OCI-LY1 (cell line): ENCODE results near the gene ARL8A.

ENCODE experiments used
- EZH2 ChIP-seq: fragments of 200-600 bp; sonication (generic), shearing (Covaris generic); IDR thresholded peaks from 2 replicates; pipeline ENCODE4 v1.8.0; 2017; ENCODE audit warnings: borderline replicate concordance, mixed run types, mild to moderate bottlenecking, antibody characterized with exemption, low read length, moderate library complexity, mixed read lengths
- TF ChIP-seq, protein P1 (sequence below): fragments of 200-600 bp; sonication (generic), shearing (Covaris generic); IDR thresholded peaks from 2 replicates; pipeline ENCODE4 v1.5.1; 2017; ENCODE audit warnings: mild to moderate bottlenecking, antibody characterized with exemption, low read length, moderate library complexity, mixed read lengths

DNA sequence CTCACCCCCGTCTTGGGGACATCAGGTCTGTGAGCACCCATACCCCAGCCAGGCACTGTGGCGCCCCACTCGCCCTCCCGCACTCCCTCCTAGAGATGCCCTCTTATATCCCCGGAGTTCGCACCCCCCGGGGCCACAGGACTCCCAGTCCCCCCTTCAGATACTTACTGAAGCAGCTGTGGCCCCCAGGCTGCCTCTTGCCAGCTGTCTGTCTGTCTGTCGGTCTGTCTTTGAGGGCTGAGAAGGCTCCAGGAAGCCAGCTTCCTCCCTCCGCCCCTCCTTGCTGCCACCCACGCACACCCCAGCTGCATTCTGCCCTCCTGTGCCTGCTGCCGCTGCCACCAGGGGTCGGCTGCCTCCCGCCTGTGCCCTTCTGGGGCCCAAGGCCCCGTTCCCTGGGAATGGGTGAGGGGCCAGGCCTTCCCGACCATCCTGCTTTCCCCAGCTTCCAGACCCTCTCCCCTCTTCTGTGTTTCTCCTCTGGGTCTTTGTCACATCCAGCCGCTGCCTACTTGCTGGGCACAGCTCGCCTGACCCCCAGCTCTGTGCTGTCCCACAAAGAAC is 15.9 kb upstream of the ARL8A start, which contains the start of gene PTPN7:
- TF ChIP-seq, protein P1, sequence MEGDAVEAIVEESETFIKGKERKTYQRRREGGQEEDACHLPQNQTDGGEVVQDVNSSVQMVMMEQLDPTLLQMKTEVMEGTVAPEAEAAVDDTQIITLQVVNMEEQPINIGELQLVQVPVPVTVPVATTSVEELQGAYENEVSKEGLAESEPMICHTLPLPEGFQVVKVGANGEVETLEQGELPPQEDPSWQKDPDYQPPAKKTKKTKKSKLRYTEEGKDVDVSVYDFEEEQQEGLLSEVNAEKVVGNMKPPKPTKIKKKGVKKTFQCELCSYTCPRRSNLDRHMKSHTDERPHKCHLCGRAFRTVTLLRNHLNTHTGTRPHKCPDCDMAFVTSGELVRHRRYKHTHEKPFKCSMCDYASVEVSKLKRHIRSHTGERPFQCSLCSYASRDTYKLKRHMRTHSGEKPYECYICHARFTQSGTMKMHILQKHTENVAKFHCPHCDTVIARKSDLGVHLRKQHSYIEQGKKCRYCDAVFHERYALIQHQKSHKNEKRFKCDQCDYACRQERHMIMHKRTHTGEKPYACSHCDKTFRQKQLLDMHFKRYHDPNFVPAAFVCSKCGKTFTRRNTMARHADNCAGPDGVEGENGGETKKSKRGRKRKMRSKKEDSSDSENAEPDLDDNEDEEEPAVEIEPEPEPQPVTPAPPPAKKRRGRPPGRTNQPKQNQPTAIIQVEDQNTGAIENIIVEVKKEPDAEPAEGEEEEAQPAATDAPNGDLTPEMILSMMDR, result peak; percentile 72
- TF ChIP-seq EZH2, result no peak
